Lower leg skin (tissue), 4 donors: ENCODE data around the gene LDLRAP1. TPM values are rescaled to one million over a fixed set of nuclear protein-coding genes. Genes with fewer than 3 reads are reported as not detected.
A peak's percentile ranks its signal among the peaks of the same experiment; 100 is the strongest.

Experiments
- DNase-seq, 2 donors: peaks; one replicate each; pipeline ENCODE4 v3.0.0-alpha.2; 2019; ENCODE audit warnings: low spot score in 2 of 2
- H3K4me3 ChIP-seq: fragments of 200-600 bp; sonication (generic); 2 replicates; pipeline ENCODE4 v1.5.1; 2017; ENCODE audit warnings: mild to moderate bottlenecking, low read depth; ENCODE audit not compliant: poor library complexity, severe bottlenecking
- POLR2A ChIP-seq, 2 donors: fragments of 450-650 bp; IDR thresholded peaks; one replicate each; pipeline ENCODE4 v1.6.1; 2016 to 2017; ENCODE audit warnings: antibody characterized with exemption in 2 of 2, mild to moderate bottlenecking in 1 of 2, moderate library complexity in 1 of 2
- WGBS, 2 donors: methylation state at CpG; one replicate each; pipeline ENCODE4 v1.1.5; 2018; 5-methylcytosine and 5-hydroxymethylcytosine counted together
- intact Hi-C: fragments of 100-400 bp; cut with DNase I; formaldehyde crosslinking; loops from one replicate; pipeline ENCODE4 v1.15.0; 2023; ENCODE audit warnings: low total_unique reads
- total RNA-seq, 4 donors: library from RNA; depleted of rRNA; stranded (reverse); fragments of >200 nt; gene quantifications; one replicate each; pipeline ENCODE4 v1.1.0, GENCODE V29; 2016
- TF ChIP-seq, protein P1 (sequence below), 3 donors: fragments of 450-650 bp; IDR thresholded peaks; one replicate each; pipeline ENCODE4 v1.5.1; 2016; ENCODE audit warnings: antibody characterized with exemption in 3 of 3, mild to moderate bottlenecking in 3 of 3, moderate library complexity in 2 of 3

LDLRAP1 gene, protein sequence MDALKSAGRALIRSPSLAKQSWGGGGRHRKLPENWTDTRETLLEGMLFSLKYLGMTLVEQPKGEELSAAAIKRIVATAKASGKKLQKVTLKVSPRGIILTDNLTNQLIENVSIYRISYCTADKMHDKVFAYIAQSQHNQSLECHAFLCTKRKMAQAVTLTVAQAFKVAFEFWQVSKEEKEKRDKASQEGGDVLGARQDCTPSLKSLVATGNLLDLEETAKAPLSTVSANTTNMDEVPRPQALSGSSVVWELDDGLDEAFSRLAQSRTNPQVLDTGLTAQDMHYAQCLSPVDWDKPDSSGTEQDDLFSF
- total RNA-seq = 10 to 100 TPM; 26.9 to 36.7 (median 27.2) TPM

DNA sequence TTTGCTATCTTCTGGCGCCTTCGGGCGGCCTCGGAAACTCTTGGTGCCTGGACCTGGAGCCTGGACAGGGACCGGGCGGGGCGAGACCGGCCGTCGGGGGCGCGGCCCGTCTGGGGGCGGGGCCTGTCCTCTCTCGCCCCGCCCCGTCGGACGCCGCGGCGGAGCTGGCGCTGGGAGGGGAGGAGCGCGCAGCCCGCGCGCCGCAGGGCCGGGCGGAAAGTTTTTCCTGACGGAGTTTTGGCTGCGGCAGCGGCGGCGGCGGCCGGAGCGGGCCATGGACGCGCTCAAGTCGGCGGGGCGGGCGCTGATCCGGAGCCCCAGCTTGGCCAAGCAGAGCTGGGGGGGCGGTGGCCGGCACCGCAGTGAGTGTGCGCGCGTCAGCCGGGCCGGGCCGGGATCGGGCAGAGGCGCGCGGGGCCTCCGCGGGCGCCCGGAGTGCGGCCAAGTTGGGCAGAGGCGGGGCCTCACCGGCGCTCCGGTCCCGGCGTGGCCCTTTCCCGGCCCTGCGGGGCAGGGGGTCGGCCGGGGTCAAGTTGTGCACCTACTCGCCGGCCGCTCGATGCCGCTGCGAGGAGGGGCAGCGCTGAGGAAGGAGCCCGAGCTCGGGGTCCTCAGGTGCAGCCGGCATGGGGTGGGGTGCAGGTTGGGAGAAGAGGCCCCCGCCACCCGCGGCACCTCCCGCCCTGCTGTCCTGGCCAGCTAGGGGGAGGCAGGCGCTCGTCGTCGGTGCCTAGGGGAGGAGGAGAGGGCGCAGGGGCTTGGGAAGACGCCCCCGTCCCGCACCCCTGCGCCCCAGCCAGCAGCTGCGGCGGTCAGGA, at the start of gene LDLRAP1:
LDLRAP1 (plus strand) TSS at position 182 of the 818 bp plus-strand sequence; CDS start at position 275, 93 bp downstream.
- 1% methylated on average over 33 to 49 of the region's 99 CpGs for WGBS, 2 donors
- DNase-seq = peak; percentile 37 to 91
- intact Hi-C loops = no loop called here

DNA sequence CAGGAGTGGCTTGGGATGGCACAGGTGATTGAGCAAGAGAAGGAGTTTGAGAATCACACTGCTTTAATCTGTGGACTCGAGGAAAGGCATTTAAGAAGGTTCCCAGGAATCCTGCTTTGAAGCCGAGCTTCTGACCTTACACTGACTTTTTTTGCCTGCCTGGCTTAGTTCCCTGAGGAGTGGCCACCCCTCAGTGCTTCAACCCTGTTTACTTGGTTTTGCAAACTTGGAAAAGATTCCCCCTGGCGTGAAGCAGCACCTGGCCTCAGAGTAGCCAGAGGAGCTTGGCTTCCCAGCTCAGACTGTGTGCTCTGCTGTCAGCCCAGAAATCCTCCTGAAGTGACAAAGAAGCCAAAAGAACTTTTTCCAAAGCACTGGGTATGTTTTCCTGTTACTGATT, 48.5 kb upstream of the LDLRAP1 start:
- no peak for DNase-seq
- H3K4me3 ChIP-seq = no peak overlapping the region
- 86 to 90% methylated on average over 3 of the region's 3 CpGs for WGBS, 2 donors
- TF ChIP-seq, protein P1, sequence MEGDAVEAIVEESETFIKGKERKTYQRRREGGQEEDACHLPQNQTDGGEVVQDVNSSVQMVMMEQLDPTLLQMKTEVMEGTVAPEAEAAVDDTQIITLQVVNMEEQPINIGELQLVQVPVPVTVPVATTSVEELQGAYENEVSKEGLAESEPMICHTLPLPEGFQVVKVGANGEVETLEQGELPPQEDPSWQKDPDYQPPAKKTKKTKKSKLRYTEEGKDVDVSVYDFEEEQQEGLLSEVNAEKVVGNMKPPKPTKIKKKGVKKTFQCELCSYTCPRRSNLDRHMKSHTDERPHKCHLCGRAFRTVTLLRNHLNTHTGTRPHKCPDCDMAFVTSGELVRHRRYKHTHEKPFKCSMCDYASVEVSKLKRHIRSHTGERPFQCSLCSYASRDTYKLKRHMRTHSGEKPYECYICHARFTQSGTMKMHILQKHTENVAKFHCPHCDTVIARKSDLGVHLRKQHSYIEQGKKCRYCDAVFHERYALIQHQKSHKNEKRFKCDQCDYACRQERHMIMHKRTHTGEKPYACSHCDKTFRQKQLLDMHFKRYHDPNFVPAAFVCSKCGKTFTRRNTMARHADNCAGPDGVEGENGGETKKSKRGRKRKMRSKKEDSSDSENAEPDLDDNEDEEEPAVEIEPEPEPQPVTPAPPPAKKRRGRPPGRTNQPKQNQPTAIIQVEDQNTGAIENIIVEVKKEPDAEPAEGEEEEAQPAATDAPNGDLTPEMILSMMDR (IDR thresholded peaks at IDR 0.05) = no peak
- no peak for TF ChIP-seq POLR2A (IDR thresholded peaks at IDR 0.05)
- intact Hi-C loops = no loop called here

More for the DNA sequence above, at the start of gene LDLRAP1:
- H3K4me3 ChIP-seq = peak within 1 kb of the TSS; percentile 54
- TF ChIP-seq, protein P1 (IDR thresholded peaks at IDR 0.05) = no peak
- no peak for TF ChIP-seq POLR2A (IDR thresholded peaks at IDR 0.05)

DNA sequence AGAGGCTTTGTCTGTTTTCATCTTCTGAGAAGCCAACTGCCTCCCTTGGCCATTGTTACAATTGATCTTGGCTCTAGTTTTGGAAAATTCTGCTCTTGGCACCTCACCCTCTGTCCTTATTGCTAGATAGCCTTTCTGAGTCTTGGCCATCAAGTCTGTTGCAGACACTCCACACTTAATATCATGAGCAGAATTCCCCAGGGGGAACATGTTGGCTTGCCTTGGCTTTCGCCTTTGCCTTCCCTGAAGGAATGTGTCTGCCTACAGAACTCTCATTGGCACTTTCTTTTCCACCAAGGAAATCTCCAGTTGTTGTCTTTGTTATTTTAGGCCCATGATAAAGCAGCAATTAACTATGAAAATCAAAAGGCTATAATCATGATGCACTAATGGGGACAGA, 42.7 kb upstream of the LDLRAP1 start:
- DNase-seq = no peak
- no peak for TF ChIP-seq POLR2A (IDR thresholded peaks at IDR 0.05)
- TF ChIP-seq, protein P1 (IDR thresholded peaks at IDR 0.05) = no peak
- intact Hi-C loops = no loop called here
- H3K4me3 ChIP-seq = no peak overlapping the region
- WGBS, 2 donors = 66 to 76% methylated on average over 1 of the region's 1 CpG

DNA sequence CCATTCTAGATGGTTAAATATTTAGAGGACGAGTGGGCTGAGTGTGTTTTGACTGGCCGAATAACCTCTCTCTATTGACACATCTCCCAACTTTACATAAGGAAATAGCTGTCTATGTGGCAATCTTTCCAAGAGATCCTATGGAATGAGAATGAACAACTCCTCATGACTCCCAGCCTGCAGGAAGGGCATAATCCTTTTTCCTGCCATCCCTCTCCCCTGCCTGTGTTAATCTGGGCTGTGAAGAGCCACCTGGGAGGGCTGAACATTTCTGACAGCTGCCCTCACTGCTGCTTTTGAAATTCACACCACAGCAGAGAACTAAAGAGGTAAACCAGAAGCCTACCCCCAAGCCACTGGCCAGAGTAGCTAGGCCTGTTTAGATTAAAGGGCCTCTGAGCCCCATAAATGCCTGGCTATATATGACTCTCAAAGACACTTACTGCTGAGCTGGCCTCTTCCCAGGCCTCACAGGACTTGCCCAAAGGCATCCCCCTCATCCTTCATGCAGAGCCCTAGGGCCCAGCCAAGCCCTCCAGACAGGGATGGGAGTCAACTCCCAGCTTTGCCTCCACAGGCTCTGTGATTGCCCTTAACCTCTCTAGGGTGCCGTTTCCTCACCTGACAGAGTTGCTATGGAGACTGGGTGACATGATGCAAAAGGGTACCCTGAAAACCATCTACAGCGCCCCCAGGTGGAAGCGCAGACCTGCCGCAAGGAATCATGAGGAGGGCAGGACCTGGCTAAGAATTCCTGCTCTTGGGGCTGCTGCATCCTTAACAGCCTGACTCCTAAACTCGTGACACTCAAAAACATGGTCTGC, 42.0 kb upstream of the LDLRAP1 start:
- no peak overlapping the region for H3K4me3 ChIP-seq
- TF ChIP-seq, protein P1 (IDR thresholded peaks at IDR 0.05) = no peak
- no peak for TF ChIP-seq POLR2A (IDR thresholded peaks at IDR 0.05)
- intact Hi-C loops = no loop called here
- 78 to 84% methylated on average over 7 of the region's 7 CpGs for whole genome bisulfite sequencing, 2 donors
- DNase-seq = no peak

DNA sequence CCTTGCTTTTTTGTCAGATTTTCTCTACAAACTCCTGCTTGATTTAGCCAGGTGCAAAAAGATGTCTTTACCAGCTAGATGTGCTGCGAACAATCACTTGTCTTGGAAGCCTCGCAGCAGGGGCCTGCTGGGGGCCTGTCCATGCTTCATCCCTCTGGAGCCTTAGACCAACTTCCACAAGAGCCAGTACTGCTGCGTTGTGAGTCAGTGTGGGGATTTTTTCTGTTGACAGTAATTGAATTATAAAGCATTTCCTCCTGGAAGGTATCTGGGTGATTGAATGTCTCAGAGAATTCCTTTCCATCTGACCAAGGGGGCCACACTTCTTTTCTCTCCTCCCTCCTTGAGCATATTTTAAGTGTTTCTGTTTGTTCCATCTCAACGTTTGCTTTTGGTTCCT, 40.4 kb upstream of the LDLRAP1 start:
- no peak for TF ChIP-seq POLR2A (IDR thresholded peaks at IDR 0.05)
- TF ChIP-seq, protein P1 (IDR thresholded peaks at IDR 0.05) = no peak
- intact Hi-C loops = no loop called here
- 68 to 71% methylated on average over 4 of the region's 4 CpGs for WGBS, 2 donors
- no peak overlapping the region for H3K4me3 ChIP-seq
- peak in 1 of 2 donors; percentile 39 for DNase-seq
